NCI-H1436 (cell line): ENCODE data around the gene PUM1.

Experiments used
- DNase-seq: peaks from one replicate; lab custom pipeline; 2025; lab: John Stamatoyannopoulos, UW

PUM1 gene

DNA sequence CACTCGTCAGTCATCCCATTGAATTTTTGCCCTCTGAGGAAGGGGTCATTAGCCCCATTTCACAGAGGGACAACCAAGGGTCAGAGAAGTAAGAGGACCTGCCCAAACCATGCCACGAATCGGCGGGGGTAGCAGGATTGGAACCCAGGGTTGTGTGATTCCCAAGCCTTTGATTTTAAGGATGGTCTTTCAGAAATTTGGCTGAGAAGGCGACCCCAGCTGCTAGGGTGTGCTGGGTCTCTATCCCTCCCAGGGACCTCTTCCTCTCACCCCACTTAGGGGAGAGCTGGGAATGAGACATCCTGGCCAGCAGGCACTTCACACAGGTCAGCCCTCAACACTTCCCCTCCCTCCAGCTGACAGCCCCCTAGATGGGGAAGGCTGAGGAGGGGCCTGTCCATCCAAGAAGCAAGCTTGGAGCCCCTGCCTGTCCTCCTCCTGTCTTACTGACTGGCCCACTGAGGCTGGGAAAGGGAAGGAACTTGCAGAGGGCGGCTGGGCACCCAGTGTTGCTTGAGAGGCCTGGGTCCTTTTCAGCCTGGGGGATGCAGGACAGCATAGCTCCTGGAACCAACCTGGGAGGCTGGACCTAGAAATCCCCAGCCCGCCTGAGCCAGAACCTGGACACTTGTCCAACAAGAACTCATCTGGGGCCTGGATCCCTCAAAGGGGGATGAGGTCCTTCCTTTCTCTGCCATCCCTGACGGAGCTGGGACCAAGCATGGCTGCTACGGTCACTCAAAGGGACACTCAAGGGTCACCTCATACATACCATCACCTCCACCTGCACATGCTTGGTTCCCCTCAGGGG lies 158.7 kb downstream of the PUM1 start:
- DNase-seq: no peak

DNA sequence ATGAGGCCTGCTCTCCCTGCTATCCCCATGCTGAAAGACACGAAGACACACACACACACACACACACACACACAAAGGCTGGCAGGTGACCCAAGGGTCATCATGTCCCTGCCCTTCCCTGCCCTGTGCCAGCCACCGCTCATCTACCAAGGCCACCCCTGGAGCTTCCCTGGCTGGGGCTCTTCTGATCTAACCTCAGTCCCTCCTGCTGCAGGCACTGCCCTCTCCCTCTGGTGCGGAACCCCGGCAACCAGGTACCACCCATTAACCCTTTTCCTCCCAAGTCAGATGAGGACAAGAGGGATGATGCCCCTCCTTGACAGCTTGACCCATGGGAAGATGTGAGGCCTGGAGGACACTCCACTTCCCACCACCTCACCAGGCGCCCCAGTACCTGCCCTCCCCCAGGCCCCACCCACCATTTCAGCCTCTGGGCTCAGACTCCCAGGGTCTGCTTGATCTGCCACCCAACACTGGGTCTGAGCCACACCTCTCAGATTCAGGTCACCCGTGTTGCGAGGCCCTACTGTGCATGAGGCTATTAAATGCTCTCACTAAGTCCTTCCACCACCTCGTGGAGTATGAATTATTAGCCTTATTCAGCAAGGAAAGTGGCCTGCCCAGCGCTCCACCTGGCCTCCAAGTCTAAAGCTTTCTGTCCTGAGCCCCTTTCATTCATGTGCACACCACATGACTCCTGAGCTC lies 159.4 kb downstream of the PUM1 start:
- DNase-seq: no peak

DNA sequence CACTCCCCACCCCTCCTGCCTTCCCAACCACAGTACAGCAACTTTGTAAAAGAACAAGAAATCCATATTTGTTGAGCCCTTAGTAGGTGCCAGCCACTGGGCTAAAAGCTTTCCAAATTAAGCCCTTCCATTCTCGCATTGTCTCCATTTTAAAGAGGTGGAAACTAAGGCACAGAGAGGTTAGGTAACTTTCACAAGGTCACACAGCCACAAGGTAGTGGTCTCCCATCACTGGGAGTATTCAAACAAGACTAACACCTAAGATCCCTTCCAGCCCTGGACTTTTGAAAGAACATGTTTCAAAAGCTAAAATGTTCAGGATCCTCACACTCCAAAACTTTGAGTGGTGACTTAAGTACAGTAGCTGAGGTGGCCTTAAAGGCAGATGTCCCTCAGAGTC lies 160.1 kb downstream of the PUM1 start:
- no peak for DNase-seq

DNA sequence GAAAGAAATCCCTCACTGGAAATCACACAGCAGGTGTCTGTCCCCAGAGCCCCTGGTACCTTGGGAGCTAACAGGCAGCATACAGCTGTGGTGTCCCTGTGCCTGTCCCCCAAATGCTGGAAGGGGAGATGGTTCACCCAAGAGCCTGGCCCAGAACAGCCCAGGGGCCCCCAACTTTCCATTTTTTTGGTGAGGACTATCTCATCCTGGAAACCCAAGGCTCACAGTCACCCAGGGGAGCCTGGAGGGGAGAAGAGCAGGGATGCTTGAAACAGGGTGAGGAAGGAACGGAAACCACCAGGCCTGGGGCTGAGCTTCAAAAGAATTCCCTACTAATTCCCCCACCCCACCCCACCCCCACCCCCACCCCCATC lies 160.6 kb downstream of the PUM1 start:
- DNase-seq: no peak

DNA sequence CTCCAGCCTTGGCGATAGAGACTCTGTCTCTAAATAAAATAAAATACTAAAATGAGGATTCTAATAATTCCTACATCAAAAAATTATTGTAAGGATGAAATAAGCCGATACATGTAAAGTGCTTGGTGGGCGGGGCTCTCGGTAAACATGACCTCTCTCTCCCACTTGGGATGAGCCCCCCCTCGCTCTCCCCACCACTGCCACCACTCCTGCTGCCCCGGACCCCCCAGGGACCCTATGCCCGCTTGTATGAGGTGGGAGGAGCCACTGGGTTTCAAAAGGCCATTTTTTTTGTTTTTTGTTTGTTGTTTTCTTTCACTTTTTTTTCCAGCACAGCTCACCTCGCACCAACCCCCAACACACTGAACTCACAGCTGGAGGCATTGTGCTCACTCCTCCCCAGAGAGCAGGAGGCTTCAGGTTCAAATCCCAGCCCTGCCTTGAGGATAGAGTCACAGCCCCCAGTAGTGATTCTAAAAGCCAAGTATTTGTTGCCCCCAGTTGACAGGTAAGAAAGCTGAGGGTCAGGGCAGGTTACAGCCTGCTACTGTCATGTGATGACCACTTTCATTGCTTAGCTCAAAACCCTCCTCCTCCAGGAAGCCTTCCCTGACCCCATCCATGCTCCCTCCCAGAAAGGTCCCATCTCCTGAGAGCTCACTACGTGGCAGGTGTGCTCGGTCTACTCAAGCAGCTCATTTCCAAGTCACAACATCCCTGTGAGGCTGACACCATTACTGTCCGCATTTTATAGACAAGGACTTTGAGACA lies 161.1 kb downstream of the PUM1 start:
- DNase-seq: peak; percentile 19

DNA sequence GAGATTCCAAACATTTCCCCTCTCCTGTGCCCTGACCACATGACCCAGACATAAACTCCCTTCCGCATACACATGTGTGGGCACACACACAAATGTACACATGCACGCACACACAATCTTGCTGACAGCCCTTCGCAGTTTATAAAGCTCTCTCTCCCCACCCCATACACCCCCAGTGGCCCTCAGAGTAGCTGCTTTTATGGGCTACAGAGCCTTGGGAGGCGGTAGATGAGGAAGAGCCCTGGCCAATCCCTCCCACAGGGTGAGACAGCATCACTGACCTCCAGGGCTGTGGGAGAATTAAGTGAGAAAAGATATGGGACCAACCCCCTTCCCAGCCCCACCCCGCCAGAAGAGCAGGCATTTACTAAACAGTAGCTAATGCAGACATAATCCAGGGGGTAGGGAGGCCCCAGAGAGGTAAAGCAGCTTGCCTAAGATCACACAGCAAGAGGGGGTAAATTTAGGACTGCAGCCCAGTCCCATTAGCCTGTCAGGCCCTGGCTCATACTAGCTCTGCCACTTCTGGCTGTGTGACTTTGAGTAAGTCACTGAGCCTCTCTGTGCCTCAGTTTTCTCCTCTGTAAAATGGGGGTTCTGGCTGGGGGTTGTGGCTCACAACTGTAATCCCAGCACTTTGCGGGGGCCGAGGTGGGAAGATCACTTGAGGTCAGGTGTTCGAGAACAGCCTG lies 162.0 kb downstream of the PUM1 start:
- DNase-seq: no peak

DNA sequence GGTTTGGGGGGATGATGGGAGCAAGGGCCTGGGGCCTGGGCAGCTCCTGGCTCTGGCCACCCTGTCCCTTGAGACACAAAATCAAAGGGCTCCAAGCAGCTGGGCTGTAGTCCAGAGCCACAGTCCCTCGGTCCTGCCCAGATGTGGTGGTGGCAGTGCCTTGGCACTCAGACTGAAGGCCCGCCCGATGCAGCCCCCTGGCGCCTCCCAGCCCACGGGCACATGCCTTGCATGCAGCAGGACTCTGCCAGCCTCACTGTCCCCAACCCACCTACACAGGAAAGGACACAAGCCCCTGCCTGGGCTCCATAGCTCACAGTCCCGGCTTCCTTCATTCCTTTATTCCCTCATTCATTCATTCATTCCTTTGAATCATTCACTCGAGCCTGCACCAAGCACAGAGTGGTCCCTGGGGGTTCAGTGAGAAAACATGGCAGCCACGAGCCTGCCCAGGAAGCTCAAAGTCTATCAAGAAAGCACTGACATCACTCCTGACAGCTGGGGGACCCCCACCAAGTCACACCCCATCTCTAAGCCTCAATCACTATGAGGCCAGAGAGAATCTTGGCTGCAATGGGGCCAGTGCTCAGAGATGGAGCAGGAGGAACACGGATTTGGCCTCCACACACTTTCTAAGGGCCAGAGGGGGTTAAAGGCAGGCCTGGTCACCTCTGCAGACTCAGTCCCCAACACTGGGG lies 162.8 kb downstream of the PUM1 start:
- no peak for DNase-seq

DNA sequence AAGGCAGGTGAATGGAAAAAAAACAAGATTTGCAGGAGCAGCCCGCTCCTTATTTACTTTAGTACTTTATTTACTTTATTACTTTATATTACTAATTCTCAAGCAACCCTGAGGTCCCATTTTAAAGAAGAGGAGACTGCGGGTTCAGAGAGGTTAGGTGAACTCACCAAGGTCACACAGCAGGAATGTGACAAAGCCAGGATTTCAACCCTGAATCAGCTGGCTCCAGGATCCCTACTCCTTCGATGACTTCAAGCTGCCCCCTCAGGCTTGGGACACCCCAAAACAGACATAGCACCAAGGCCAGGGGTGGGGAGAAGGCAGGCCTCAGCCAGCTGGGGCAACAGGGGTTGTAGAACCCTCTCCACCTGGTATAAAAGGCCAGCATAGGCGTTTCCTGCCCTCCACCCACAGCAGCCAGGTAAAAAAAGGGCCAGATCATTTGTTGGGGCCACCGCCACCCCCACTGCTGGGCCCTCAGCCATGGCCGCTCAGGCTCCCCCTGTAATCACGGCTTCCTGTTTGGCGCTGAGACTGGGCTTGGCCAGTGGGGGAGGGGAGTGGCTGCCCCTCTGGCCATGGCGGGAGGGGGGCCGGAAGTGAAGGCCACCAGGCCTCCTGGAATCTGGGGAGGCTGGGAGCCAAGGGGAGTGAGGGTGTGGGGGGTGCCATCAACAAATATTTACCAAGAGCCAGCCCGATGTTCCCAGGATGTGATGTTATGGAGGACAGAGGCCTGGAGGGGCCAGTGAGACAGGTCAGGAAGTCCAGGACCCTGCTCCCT lies 163.5 kb downstream of the PUM1 start:
- no peak for DNase-seq

DNA sequence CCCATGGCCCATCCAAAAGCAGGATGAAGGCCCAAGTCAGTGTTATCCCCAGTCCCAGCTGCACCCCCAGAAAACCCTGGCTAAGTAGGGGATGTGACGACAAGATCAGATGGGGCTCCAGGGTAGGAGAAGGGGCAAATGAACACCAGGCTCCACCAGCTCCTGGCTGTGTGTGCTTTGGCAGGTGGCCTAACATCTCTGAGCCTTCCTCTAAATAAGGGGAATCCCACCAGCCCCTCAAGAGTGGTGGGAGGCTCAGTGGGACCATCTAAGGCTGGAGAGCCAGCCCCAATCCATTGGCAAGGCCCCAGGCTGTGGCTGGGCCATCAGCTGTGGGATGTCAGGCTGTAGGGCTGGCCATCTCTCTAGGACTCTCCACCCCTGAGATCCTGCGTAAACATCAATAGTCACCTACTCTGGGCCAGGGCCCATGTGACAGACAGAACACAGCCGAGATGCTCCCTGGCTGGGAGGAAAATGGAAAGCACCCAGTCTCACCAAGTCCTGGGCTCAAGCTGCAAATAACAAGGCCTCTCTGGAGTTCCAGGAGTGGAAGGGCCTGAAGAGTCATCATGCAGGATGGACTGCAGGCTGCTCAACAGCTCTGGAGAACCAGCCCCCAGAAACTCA lies 164.5 kb downstream of the PUM1 start:
- DNase-seq: no peak

DNA sequence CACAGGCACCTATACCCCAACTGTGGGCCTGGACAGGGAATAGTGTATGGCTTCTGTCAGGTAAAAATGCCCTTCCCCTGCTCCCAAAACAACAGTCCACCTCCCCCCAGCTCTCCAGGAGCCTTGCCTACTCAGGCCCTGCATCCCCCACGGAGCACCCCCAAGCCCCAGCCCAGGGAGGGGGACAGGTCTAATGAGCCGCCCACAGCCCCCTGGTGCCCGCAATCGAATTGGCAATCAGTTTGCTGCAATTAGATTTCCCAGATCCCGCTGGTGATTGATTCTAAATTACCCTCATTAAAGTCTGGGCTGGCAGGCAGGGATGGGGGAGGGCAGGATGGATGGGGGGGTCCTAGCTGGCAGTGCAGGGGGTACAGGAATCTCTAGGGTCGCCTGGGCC lies 165.0 kb downstream of the PUM1 start:
- DNase-seq: no peak

DNA sequence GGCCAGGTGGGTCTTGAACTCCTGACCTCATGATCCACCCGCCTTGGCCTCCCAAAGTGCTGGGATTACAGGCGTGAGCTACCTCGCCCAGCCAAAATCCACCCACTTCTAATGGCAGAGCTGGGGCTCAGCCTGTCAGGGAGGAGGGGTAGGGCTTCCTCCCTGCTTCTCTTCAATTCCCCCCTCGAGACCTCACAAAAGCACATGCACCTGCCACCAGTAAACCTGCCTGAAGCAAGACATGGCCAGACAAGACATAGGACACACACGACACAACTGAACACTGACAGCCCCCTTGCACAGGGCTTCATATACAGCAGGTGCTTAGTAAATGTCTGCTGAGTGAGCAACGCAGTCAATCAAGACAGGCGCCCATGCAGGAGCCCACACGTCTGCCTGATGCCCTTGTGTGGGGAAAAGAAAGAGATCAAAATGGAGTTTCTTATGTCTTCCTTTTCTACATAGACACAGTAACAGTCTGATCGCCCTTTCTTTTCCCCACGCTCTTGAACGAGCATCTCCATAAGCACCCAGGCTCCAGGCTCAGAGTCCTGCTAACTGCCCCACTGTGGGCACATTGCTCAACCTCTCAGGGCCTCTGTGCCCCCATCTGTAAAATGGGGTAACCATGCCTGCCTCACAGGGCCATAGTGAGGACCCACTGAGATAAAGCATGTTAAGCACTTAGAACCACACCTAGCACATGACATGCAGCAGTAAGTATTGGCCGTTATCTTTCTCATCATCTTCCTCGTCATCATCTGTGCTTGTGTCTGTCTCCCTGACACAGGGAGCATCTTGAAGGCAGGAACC lies 165.7 kb downstream of the PUM1 start:
- DNase-seq: peak; percentile 79

DNA sequence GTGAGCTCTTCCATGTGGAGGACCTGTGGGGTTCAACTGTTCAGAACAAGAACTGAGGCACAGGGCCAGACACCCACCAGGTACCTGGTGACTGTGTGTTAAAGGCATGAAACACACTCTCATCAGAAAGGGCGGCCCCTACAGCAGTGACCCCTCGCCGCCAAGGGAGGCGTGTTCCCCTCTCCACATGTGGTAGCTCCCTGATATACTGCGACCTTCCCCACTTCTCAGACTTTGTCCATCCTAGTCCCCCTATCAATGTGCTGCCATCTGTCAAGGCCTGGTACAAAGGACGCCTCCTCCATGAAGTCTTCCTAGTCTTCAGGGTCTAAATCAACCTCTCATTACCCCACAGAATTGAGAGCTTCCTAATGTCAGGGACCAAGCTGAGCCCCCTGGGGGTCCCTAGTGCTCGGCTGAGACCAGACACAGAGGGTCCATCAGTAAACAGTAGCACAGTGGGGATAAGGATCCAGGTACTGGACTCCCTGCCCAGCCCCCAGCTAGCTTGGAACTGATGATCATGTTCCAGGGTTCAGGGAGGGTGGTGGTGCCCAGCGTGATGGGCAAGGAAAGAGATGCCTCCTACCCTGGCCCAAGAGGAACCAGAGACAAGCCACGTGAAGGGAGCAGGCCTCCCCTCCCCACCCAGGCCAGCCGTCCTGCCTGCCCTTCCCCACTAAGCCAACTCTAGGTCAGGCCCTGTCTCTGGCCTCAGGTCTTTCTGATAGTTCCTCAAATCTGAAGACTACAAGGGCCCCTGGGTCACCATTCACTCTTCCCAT lies 167.3 kb downstream of the PUM1 start:
- no peak for DNase-seq

DNA sequence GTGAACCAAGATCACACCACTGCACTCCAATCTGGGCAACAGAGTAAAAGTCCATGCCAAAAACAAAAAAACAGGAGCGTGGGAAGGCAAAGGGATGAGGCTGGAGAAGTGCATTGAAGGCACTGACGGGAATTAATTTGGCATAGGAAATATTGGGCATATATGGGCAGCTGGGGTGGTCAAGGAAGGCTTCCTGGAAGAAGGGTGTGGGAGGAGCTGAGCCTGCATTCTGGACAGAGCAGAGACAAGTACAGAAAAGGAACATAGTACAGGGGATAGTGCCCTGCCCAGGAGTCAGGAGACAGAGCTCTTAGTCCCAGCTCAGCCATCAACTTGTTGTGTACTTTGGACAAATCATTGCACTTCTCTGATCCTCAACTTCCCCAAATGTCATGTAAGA lies 168.6 kb downstream of the PUM1 start:
- no peak for DNase-seq

DNA sequence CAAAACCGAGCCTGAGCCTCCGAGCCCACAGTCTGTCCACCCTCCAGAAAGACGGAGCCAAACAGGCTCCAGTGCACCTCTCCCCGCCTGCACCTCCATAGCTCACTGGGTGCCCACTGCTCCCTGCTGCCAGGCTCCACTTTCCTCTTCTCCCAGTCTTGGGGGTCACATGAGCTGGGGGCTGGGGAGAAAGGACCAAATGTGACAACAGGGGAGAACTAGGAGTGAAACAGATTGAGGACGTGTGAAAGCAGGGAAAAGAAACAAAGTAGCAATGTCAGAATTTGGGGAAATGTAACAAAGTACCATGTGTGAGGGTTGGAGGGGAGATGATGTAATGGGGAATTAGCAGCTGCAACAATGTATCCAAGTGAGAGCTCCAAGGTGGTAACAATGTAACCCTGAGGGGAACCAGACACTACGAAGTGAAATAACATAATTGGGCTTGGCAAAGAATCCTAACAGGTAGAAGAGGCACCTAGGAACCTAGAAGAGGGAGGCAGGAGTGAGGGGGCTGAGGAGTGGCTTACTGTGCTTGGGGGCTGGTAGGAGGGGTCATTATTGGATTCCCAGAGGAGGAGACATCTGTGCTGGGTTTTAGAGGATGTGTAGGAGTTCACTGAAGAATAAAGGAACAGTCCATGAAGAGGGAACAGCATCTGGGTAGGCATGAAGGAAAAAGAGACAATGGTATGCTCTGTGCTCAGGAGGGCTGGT lies 169.4 kb downstream of the PUM1 start:
- DNase-seq: peak; percentile 57

DNA sequence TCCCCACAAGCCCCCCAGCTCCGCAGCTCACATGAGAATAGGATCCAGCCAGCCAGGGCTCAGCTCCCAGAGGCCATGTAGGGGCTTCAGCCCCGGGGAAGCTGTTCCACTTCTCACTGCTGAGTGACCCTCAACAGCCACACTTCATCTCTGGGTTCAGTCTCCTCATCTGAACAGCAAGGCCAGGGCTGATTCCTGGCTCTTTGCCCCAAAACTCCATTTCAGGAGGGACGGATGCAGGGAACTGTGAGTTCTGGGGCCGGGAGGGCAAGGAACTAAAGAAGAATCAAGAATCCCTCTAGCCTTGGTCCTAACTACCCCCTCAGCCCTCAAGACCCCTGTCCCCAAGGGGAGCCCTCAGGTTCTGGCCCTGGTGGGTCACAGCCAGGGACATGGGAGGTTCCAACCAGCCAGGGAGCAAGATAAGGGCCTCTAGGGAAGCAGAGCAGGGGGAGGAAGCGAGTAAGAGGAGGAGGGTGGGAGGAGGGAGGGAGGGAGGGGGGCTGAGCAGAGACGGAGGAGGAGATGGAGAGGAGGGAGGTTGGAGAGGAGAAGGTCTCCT lies 170.1 kb downstream of the PUM1 start:
- DNase-seq: peak; percentile 32

DNA sequence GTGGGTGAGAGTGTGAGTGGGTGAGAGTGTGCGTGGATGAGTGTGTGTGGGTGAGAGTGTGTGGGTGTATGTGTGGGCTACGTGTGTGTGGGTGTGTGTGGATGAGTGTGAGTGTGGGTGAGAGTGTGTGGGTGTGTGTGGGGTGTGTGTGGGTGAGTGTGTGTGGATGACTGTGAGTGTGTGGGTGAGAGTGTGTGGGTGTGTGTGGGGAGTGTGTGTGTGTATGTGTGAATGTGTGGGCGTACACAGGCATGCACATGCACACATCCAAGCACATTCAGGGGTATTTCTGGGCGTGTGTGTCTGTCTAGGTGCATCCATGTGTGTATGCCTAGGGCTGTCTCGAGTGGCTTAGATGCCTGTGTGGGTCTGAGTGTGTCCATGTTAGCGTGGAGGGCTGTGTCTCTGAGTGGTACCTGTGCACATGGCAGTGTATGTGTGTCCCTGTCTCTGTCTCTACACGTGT lies 171.0 kb downstream of the PUM1 start:
- DNase-seq: no peak

DNA sequence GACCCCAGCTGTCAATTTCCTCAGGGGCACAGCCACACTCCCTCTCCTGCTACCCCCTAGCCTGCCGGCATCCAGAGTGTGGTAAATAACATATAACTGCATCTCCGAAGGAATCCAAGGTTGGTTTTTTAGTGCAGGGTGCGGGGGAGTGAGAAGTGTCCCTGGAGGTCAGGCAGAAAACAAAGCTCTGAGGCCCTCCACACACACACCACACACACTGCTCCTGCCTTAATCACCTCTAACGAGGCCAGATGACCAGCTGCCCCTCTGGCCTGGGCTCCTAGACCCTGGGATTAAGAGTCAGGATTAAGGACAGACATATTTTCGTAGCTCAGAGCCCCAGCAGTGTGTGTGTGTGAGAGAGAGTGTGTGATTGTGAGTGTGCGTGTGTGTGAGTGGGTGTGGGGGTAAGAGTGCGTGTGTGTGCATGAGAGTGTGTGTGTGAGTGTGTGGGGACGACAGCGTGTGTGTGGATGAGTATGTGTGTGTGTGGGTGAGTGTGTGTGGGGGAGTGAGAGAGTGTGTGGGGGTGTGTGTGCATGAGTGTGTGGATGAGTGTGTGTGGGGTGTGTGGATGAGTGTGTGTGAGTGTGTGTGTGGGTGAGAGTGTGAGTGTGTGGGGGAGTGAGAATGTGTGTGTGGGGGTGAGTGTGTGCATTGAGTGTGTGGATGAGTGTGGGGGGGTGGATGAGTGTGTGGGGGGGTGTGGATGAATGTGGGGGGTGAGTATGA lies 171.6 kb downstream of the PUM1 start:
- no peak for DNase-seq
